B cell (primary cell): Measurements from ENCODE around the gene MDFI. TPM values are rescaled to one million over a fixed set of nuclear protein-coding genes. Genes with fewer than 3 reads are reported as not detected.

Experiments used
- ATAC-seq: fragments of 200-7000 bp; cut with Tn5 transposase; one replicate; pipeline ENCODE4 v1.10.0; 2021; ENCODE audit warnings: low read depth, mild to moderate bottlenecking, moderate number of reproducible peaks, moderate library complexity
- CTCF ChIA-PET: fragments of 350-600 bp; sonication (Branson Sonifier 250); formaldehyde crosslinking; loops from one replicate; lab custom pipeline; 2021; ENCODE audit warnings: antibody characterized with exemption, inconsistent platforms; lab: Charles Lee
- POLR2A ChIA-PET: fragments of 350-600 bp; sonication (Branson Sonifier 250); formaldehyde crosslinking; loops from one replicate; lab custom pipeline; 2021; ENCODE audit warnings: antibody characterized with exemption; lab: Charles Lee
- DNase-seq: peaks from one replicate; pipeline ENCODE4 v3.0.0; 2013
- H2AFZ ChIP-seq: 2 replicates; pipeline ENCODE4 v1.6.1; 2012; ENCODE audit warnings: mild to moderate bottlenecking, low read depth, low read length; ENCODE audit not compliant: insufficient read depth, poor library complexity, severe bottlenecking
- H3K27ac ChIP-seq, 2 donors: 1 replicate in 1 of 2; 2 replicates in 1 of 2; pipeline ENCODE4 v1.5.1; 2012 to 2013; ENCODE audit warnings: low read length in 2 of 2, mild to moderate bottlenecking in 2 of 2, moderate library complexity in 1 of 2
- H3K27me3 ChIP-seq, 4 experiments: fragments of 200-600 bp in 1 of 4; sonication (generic) in 1 of 4; replicated peaks in 1 of 4; 1 replicate in 2 of 4; 2 replicates in 2 of 4; pipeline versions ENCODE4 v1.6.1 to v1.7.0; 2013 to 2016; ENCODE audit warnings: low read length in 3 of 4, mild to moderate bottlenecking in 2 of 4, mixed read lengths in 1 of 4, moderate library complexity in 1 of 4; ENCODE audit not compliant: insufficient read depth in 4 of 4, control insufficient read depth in 3 of 4; ENCODE audit errors: control extremely low read depth in 1 of 4
- H3K36me3 ChIP-seq, 2 experiments: replicated peaks in 1 of 2; 1 replicate in 1 of 2; 2 replicates in 1 of 2; pipeline versions ENCODE4 v1.6.1 to v1.7.1; 2013; ENCODE audit warnings: low read length in 1 of 2; ENCODE audit not compliant: insufficient read depth in 2 of 2, control insufficient read depth in 1 of 2; ENCODE audit errors: control extremely low read depth in 1 of 2, extremely low read depth in 1 of 2
- H3K4me1 ChIP-seq, 2 donors: fragments of 200-600 bp in 1 of 2; sonication (generic) in 1 of 2; 1 replicate in 1 of 2; 2 replicates in 1 of 2; pipeline versions ENCODE4 v1.5.1 to v1.6.1; 2013 to 2017; ENCODE audit warnings: low read length in 2 of 2; ENCODE audit not compliant: control insufficient read depth in 2 of 2, insufficient read depth in 2 of 2
- H3K4me2 ChIP-seq: replicated peaks from 2 replicates; pipeline ENCODE3; 2012; ENCODE audit warnings: mild to moderate bottlenecking, low read depth, low read length; ENCODE audit not compliant: poor library complexity, severe bottlenecking
- H3K4me3 ChIP-seq, 5 experiments: fragments of 200-600 bp in 1 of 5; sonication (generic) in 1 of 5; 1 replicate in 3 of 5; 2 replicates in 2 of 5; pipeline versions ENCODE4 v1.5.1 to v1.7.0; 2011 to 2016; ENCODE audit warnings: low read length in 4 of 5, mild to moderate bottlenecking in 4 of 5, low read depth in 2 of 5, control low read depth in 1 of 5, moderate library complexity in 1 of 5; ENCODE audit not compliant: insufficient read depth in 1 of 5; ENCODE audit errors: control extremely low read depth in 1 of 5, extremely low read depth in 1 of 5
- H3K79me2 ChIP-seq: fragments of 200-600 bp; sonication (generic); one replicate; pipeline ENCODE4 v1.6.0; 2016; ENCODE audit warnings: low read length; ENCODE audit not compliant: control insufficient read depth, insufficient read depth
- H3K9ac ChIP-seq: fragments of 200-600 bp; sonication (generic); 2 replicates; pipeline ENCODE4 v1.6.1; 2017; ENCODE audit warnings: mild to moderate bottlenecking, low read length, moderate library complexity
- H3K9me3 ChIP-seq, 3 donors: one replicate each; pipeline versions ENCODE4 v1.6.1 to v1.7.1; 2013; ENCODE audit warnings: low read length in 2 of 3; ENCODE audit not compliant: control insufficient read depth in 2 of 3, insufficient read depth in 1 of 3; ENCODE audit errors: control extremely low read depth in 1 of 3
- H4K20me1 ChIP-seq: 2 replicates; pipeline ENCODE4 v1.6.0; 2012; ENCODE audit warnings: mild to moderate bottlenecking, low read length; ENCODE audit not compliant: insufficient read depth, control insufficient read depth, poor library complexity, severe bottlenecking
- H3K27ac Mint-ChIP-seq: one replicate; pipeline ENCODE4 v1.8.0; 2021; ENCODE audit warnings: mixed read lengths
- H3K27me3 Mint-ChIP-seq: one replicate; pipeline ENCODE4 v1.8.0; 2021; ENCODE audit warnings: mixed read lengths
- H3K4me1 Mint-ChIP-seq: one replicate; pipeline ENCODE4 v1.8.0; 2021; ENCODE audit warnings: mixed read lengths
- H3K4me3 Mint-ChIP-seq: one replicate; pipeline ENCODE4 v1.8.0; 2021; ENCODE audit warnings: mixed read lengths
- H3K9me3 Mint-ChIP-seq: one replicate; pipeline ENCODE4 v1.8.0; 2022; ENCODE audit warnings: mixed read lengths; ENCODE audit not compliant: insufficient read depth
- EZH2 ChIP-seq: IDR thresholded peaks from 2 replicates; pipeline ENCODE4 v1.6.1; 2012; ENCODE audit warnings: borderline replicate concordance, low read depth, mild to moderate bottlenecking, moderate library complexity, low read length; ENCODE audit not compliant: insufficient read depth, poor library complexity, severe bottlenecking
- WGBS: methylation state at CpG from one replicate; pipeline ENCODE4 v1.1.5; 2013; ENCODE audit warnings: missing lambda C conversion rate; ENCODE audit not compliant: insufficient coverage; 5-methylcytosine and 5-hydroxymethylcytosine counted together
- intact Hi-C: fragments of 100-400 bp; cut with micrococcal nuclease; formaldehyde crosslinking; loops from one replicate; pipeline ENCODE4 v1.10.0; 2022
- polyA plus RNA-seq: library from polyadenylated mRNA; depleted of rRNA; stranded (reverse); fragments of >200 nt; gene quantifications from 2 replicates; pipeline ENCODE4 v1.2.3, GENCODE V29; 2012
- total RNA-seq, 2 donors: library from RNA; stranded (reverse); fragments of 120-200 nt in 1 of 2; gene quantifications; 1 replicate in 1 of 2; 2 replicates in 1 of 2; pipeline versions ENCODE4 v1.2.3 to v1.2.4, GENCODE V29; 2013 to 2022
- TF ChIP-seq, protein P1 (sequence below): fragments of 200-600 bp; IDR thresholded peaks from one replicate; pipeline ENCODE4 v1.8.0; 2022; ENCODE audit warnings: antibody characterized with exemption, mild to moderate bottlenecking

The MDFI gene
- total and polyA plus RNA-seq, 2 donors (not counting 1 experiment from before 2014, with no cell fraction given) = not detected

DNA sequence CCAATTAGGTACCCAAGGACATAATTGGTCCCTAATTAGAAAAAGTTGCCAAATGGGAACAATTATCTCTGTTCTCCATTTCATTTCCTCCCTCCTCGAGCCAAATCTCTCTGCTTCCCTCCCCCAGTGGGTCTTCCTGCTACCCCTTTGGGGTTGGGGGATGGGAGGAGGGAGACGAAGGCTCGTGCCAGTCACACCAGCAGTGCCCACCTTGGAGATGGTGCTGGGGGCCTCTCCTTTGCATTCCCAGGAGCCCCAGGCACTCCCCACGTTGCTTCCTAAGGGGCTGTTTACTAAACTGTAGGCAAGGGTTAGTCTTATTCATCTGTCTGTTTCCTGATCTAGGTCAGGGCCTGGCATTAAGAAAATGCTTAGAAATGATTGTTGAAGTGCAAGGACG, 33.1 kb downstream of the MDFI start:
- ChIA-PET CTCF (interaction anchor here (1.2 kb wide), 1 partner anchor 34 kb away, joined by 3 read pairs; no protein-coding TSS in a partner anchor), POLR2A (no interaction called here)
- H3K4me1 ChIP-seq = no peaks in the 10 kb centered on the region
- TF ChIP-seq EZH2 = no peak
- TF ChIP-seq, protein P1, sequence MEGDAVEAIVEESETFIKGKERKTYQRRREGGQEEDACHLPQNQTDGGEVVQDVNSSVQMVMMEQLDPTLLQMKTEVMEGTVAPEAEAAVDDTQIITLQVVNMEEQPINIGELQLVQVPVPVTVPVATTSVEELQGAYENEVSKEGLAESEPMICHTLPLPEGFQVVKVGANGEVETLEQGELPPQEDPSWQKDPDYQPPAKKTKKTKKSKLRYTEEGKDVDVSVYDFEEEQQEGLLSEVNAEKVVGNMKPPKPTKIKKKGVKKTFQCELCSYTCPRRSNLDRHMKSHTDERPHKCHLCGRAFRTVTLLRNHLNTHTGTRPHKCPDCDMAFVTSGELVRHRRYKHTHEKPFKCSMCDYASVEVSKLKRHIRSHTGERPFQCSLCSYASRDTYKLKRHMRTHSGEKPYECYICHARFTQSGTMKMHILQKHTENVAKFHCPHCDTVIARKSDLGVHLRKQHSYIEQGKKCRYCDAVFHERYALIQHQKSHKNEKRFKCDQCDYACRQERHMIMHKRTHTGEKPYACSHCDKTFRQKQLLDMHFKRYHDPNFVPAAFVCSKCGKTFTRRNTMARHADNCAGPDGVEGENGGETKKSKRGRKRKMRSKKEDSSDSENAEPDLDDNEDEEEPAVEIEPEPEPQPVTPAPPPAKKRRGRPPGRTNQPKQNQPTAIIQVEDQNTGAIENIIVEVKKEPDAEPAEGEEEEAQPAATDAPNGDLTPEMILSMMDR = no peak
- ATAC-seq (no peak), DNase-seq (no peak)
- Mint-ChIP-seq H3K4me1 (peaks cover 3% of the 10 kb centered on the region), H3K9me3 (no peaks in the 10 kb centered on the region), H3K4me3 (no peak overlapping the region), H3K27me3 (peaks cover 30% of the 10 kb centered on the region), H3K27ac (no peak overlapping the region)
- 56% methylated on average over 1 of the region's 5 CpGs for WGBS
- intact Hi-C loops = no loop called here
- no peaks in the 10 kb centered on the region for H3K79me2 ChIP-seq
- H3K9ac ChIP-seq = no peak overlapping the region
- peaks cover 0 to 6% (median 2%) of the 10 kb centered on the region in 4 experiments for H3K27me3 ChIP-seq
- H4K20me1 ChIP-seq = no peaks in the 10 kb centered on the region
- no peak overlapping the region for H2AFZ ChIP-seq
- no peak overlapping the region for H3K4me3 ChIP-seq
- H3K4me2 ChIP-seq = no peak overlapping the region
- no peaks in the 10 kb centered on the region for H3K9me3 ChIP-seq
- no peak overlapping the region for H3K27ac ChIP-seq
- H3K36me3 ChIP-seq = no peaks in the 10 kb centered on the region

DNA sequence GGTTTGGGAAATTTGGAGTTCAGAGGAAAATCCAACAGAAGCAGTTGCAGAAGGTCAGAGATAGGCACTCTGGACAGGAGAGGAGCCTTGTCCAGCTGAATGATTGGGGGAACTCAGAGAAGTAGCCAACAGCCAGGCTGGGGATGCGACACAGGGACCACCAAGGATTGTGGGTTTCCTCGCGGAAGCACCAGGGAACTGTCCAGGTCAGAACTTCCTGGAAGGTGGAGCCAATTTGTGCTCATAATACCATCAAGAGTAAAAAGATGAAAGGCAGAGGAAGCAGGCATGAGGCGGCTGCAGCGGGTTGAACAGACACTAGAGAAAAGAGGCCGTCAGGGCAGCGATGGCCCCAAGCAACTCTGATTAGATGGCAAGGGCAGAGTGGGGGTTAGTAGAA, 33.7 kb downstream of the MDFI start:
- no peak overlapping the region for H2AFZ ChIP-seq
- H3K4me1 ChIP-seq = no peaks in the 10 kb centered on the region
- Mint-ChIP-seq H3K27ac (no peak overlapping the region), H3K4me1 (peaks cover 3% of the 10 kb centered on the region), H3K4me3 (no peak overlapping the region), H3K9me3 (no peaks in the 10 kb centered on the region), H3K27me3 (peaks cover 30% of the 10 kb centered on the region)
- TF ChIP-seq, protein P1 = no peak
- no peak for TF ChIP-seq EZH2
- no peak overlapping the region for H3K4me2 ChIP-seq
- 97% methylated on average over 3 of the region's 7 CpGs for WGBS
- H3K27ac ChIP-seq = no peak overlapping the region
- intact Hi-C loops = no loop called here
- no peak overlapping the region for H3K4me3 ChIP-seq
- H3K9ac ChIP-seq = no peak overlapping the region
- DNase-seq = no peak
- H3K79me2 ChIP-seq = no peaks in the 10 kb centered on the region
- no peaks in the 10 kb centered on the region for H4K20me1 ChIP-seq
- ATAC-seq = no peak
- H3K36me3 ChIP-seq = no peaks in the 10 kb centered on the region
- POLR2A ChIA-PET = interaction anchor here (0.7 kb wide), 1 partner anchor 35 kb away, joined by 10 read pairs; no protein-coding TSS in a partner anchor
- H3K9me3 ChIP-seq = no peaks in the 10 kb centered on the region
- H3K27me3 ChIP-seq = peaks cover 0 to 10% (median 2%) of the 10 kb centered on the region in 4 experiments
- CTCF ChIA-PET = no interaction called here
